ENCODE results near the gene CYP26B1.

The CYP26B1 gene

GRCh38 chr2:72141032-72141645 is 6.5 kb downstream of the CYP26B1 start:
- no peak for DNase-seq (ENCODE audit: low spot score)

- no peak for DNase-seq (ENCODE audit: low spot score)
Observed at GRCh38 chr2:72140621-72140960, 7.1 kb downstream of the CYP26B1 start.

- DNase-seq (ENCODE audit: low spot score) = no peak
Observed at GRCh38 chr2:72139874-72140620, 7.6 kb downstream of the CYP26B1 start.

- DNase-seq (ENCODE audit: low spot score) = no peak
Observed at GRCh38 chr2:72139471-72139873, 8.2 kb downstream of the CYP26B1 start.

GRCh38 chr2:72138921-72139381 is 8.7 kb downstream of the CYP26B1 start:
- peak; percentile 56 for DNase-seq (ENCODE audit: low spot score)

GRCh38 chr2:72138011-72138881 is 9.4 kb downstream of the CYP26B1 start:
- no peak for DNase-seq (ENCODE audit: low spot score)

GRCh38 chr2:72137498-72138010 is 10.1 kb downstream of the CYP26B1 start:
- peak; percentile 86 for DNase-seq (ENCODE audit: low spot score)

GRCh38 chr2:72136933-72137497 is 10.6 kb downstream of the CYP26B1 start:
- no peak for DNase-seq (ENCODE audit: low spot score)

GRCh38 chr2:72136331-72136730 is 11.3 kb downstream of the CYP26B1 start:
- DNase-seq (ENCODE audit: low spot score) = no peak

- DNase-seq (ENCODE audit: low spot score) = no peak
Observed at GRCh38 chr2:72135921-72136320, 11.7 kb downstream of the CYP26B1 start.

- no peak for DNase-seq (ENCODE audit: low spot score)
Observed at GRCh38 chr2:72134997-72135800, 12.5 kb downstream of the CYP26B1 start.

GRCh38 chr2:72134408-72134996 is 13.2 kb downstream of the CYP26B1 start:
- DNase-seq (ENCODE audit: low spot score) = no peak

- no peak for DNase-seq (ENCODE audit: low spot score)
Observed at GRCh38 chr2:72133721-72134407, 13.8 kb downstream of the CYP26B1 start.

- no peak for DNase-seq (ENCODE audit: low spot score)
Observed at GRCh38 chr2:72132981-72133720, 14.5 kb downstream of the CYP26B1 start.

GRCh38 chr2:72131916-72132841 is 15.5 kb downstream of the CYP26B1 start:
- DNase-seq (ENCODE audit: low spot score) = no peak

GRCh38 chr2:72131371-72131891 is 16.2 kb downstream of the CYP26B1 start:
- no peak for DNase-seq (ENCODE audit: low spot score)

- no peak for DNase-seq (ENCODE audit: low spot score)
Observed at GRCh38 chr2:72130659-72131360, 16.9 kb downstream of the CYP26B1 start.

All from AG20443 (cell line).